GM18502 (cell line): ENCODE measurements around the gene HTR7.
A peak's percentile ranks its signal among the peaks of the same experiment; 100 is the strongest.
"Not testable (repeated sequence)": the region's sequence is repeated elsewhere in the genome, so short reads cannot be mapped to it uniquely, and the experiment has no call there.

Source experiments
- ATAC-seq: cut with Tn5 transposase; IDR thresholded peaks from one replicate; pipeline ENCODE4 v1.9.1; 2021; ENCODE audit warnings: mild to moderate bottlenecking; ENCODE audit not compliant: unreplicated experiment, poor library complexity

The HTR7 gene

GRCh38 chr10:90859321-90859751 lies 1.5 kb upstream of the HTR7 start:
- no peak for ATAC-seq

- ATAC-seq: no peak
These were observed 676 bp upstream of the HTR7 start for GRCh38 chr10:90858461-90858968.

GRCh38 chr10:90856964-90857634 lies 740 bp downstream of the HTR7 start:
- ATAC-seq: peak; percentile 19

GRCh38 chr10:90856261-90856660 lies 1.6 kb downstream of the HTR7 start:
- ATAC-seq: no peak

GRCh38 chr10:90855126-90855525 lies 2.7 kb downstream of the HTR7 start:
- ATAC-seq: no peak

- ATAC-seq: no peak
These were observed 7.7 kb downstream of the HTR7 start for GRCh38 chr10:90849956-90850749.

GRCh38 chr10:90847436-90847835 lies 10.4 kb downstream of the HTR7 start:
- no peak for ATAC-seq

- no peak for ATAC-seq
These were observed 11.1 kb downstream of the HTR7 start for GRCh38 chr10:90846746-90847145.

- no peak for ATAC-seq
These were observed 12.1 kb downstream of the HTR7 start for GRCh38 chr10:90845726-90846125.

GRCh38 chr10:90842725-90843124 lies 15.1 kb downstream of the HTR7 start:
- no peak for ATAC-seq

GRCh38 chr10:90837486-90837885 lies 20.4 kb downstream of the HTR7 start:
- ATAC-seq: no peak

GRCh38 chr10:90834326-90834725 lies 23.5 kb downstream of the HTR7 start:
- no peak for ATAC-seq

GRCh38 chr10:90832111-90832510 lies 25.7 kb downstream of the HTR7 start:
- ATAC-seq: no peak

- ATAC-seq: no peak
These were observed 35.3 kb downstream of the HTR7 start for GRCh38 chr10:90822508-90822907.

GRCh38 chr10:90821864-90822263 lies 36.0 kb downstream of the HTR7 start:
- not testable (repeated sequence) for ATAC-seq

- no peak for ATAC-seq
These were observed 37.9 kb downstream of the HTR7 start for GRCh38 chr10:90819911-90820310.

- no peak for ATAC-seq
These were observed 39.1 kb downstream of the HTR7 start for GRCh38 chr10:90818736-90819135.

GRCh38 chr10:90817128-90817889 lies 40.5 kb downstream of the HTR7 start:
- ATAC-seq: no peak

GRCh38 chr10:90816466-90816865 lies 41.4 kb downstream of the HTR7 start:
- no peak for ATAC-seq

GRCh38 chr10:90813594-90814365 lies 44.1 kb downstream of the HTR7 start:
- ATAC-seq: no peak
